B cell (primary cell): ENCODE measurements around the gene AUTS2. TPM values are rescaled to one million over a fixed set of nuclear protein-coding genes. Genes with fewer than 3 reads are reported as not detected.
A peak's percentile ranks its signal among the peaks of the same experiment; 100 is the strongest.

ENCODE experiments used
- ATAC-seq: fragments of 200-7000 bp; cut with Tn5 transposase; one replicate; pipeline ENCODE4 v1.10.0; 2021; ENCODE audit warnings: low read depth, mild to moderate bottlenecking, moderate number of reproducible peaks, moderate library complexity
- CTCF ChIA-PET: fragments of 350-600 bp; sonication (Branson Sonifier 250); formaldehyde crosslinking; loops from one replicate; lab custom pipeline; 2021; ENCODE audit warnings: antibody characterized with exemption, inconsistent platforms; lab: Charles Lee
- POLR2A ChIA-PET: fragments of 350-600 bp; sonication (Branson Sonifier 250); formaldehyde crosslinking; loops from one replicate; lab custom pipeline; 2021; ENCODE audit warnings: antibody characterized with exemption; lab: Charles Lee
- DNase-seq: peaks from one replicate; pipeline ENCODE4 v3.0.0; 2013
- H2AFZ ChIP-seq: 2 replicates; pipeline ENCODE4 v1.6.1; 2012; ENCODE audit warnings: mild to moderate bottlenecking, low read depth, low read length; ENCODE audit not compliant: insufficient read depth, poor library complexity, severe bottlenecking
- H3K27ac ChIP-seq, 2 donors: 1 replicate in 1 of 2; 2 replicates in 1 of 2; pipeline ENCODE4 v1.5.1; 2012 to 2013; ENCODE audit warnings: low read length in 2 of 2, mild to moderate bottlenecking in 2 of 2, moderate library complexity in 1 of 2
- H3K27me3 ChIP-seq, 4 experiments: fragments of 200-600 bp in 1 of 4; sonication (generic) in 1 of 4; replicated peaks in 1 of 4; 1 replicate in 2 of 4; 2 replicates in 2 of 4; pipeline versions ENCODE4 v1.6.1 to v1.7.0; 2013 to 2016; ENCODE audit warnings: low read length in 3 of 4, mild to moderate bottlenecking in 2 of 4, mixed read lengths in 1 of 4, moderate library complexity in 1 of 4; ENCODE audit not compliant: insufficient read depth in 4 of 4, control insufficient read depth in 3 of 4; ENCODE audit errors: control extremely low read depth in 1 of 4
- H3K36me3 ChIP-seq, 2 experiments: replicated peaks in 1 of 2; 1 replicate in 1 of 2; 2 replicates in 1 of 2; pipeline versions ENCODE4 v1.6.1 to v1.7.1; 2013; ENCODE audit warnings: low read length in 1 of 2; ENCODE audit not compliant: insufficient read depth in 2 of 2, control insufficient read depth in 1 of 2; ENCODE audit errors: control extremely low read depth in 1 of 2, extremely low read depth in 1 of 2
- H3K4me1 ChIP-seq, 2 donors: fragments of 200-600 bp in 1 of 2; sonication (generic) in 1 of 2; 1 replicate in 1 of 2; 2 replicates in 1 of 2; pipeline versions ENCODE4 v1.5.1 to v1.6.1; 2013 to 2017; ENCODE audit warnings: low read length in 2 of 2; ENCODE audit not compliant: control insufficient read depth in 2 of 2, insufficient read depth in 2 of 2
- H3K4me2 ChIP-seq: replicated peaks from 2 replicates; pipeline ENCODE3; 2012; ENCODE audit warnings: mild to moderate bottlenecking, low read depth, low read length; ENCODE audit not compliant: poor library complexity, severe bottlenecking
- H3K4me3 ChIP-seq, 5 experiments: fragments of 200-600 bp in 1 of 5; sonication (generic) in 1 of 5; 1 replicate in 3 of 5; 2 replicates in 2 of 5; pipeline versions ENCODE4 v1.5.1 to v1.7.0; 2011 to 2016; ENCODE audit warnings: low read length in 4 of 5, mild to moderate bottlenecking in 4 of 5, low read depth in 2 of 5, control low read depth in 1 of 5, moderate library complexity in 1 of 5; ENCODE audit not compliant: insufficient read depth in 1 of 5; ENCODE audit errors: control extremely low read depth in 1 of 5, extremely low read depth in 1 of 5
- H3K79me2 ChIP-seq: fragments of 200-600 bp; sonication (generic); one replicate; pipeline ENCODE4 v1.6.0; 2016; ENCODE audit warnings: low read length; ENCODE audit not compliant: control insufficient read depth, insufficient read depth
- H3K9ac ChIP-seq: fragments of 200-600 bp; sonication (generic); 2 replicates; pipeline ENCODE4 v1.6.1; 2017; ENCODE audit warnings: mild to moderate bottlenecking, low read length, moderate library complexity
- H3K9me3 ChIP-seq, 3 donors: one replicate each; pipeline versions ENCODE4 v1.6.1 to v1.7.1; 2013; ENCODE audit warnings: low read length in 2 of 3; ENCODE audit not compliant: control insufficient read depth in 2 of 3, insufficient read depth in 1 of 3; ENCODE audit errors: control extremely low read depth in 1 of 3
- H4K20me1 ChIP-seq: 2 replicates; pipeline ENCODE4 v1.6.0; 2012; ENCODE audit warnings: mild to moderate bottlenecking, low read length; ENCODE audit not compliant: insufficient read depth, control insufficient read depth, poor library complexity, severe bottlenecking
- H3K27ac Mint-ChIP-seq: one replicate; pipeline ENCODE4 v1.8.0; 2021; ENCODE audit warnings: mixed read lengths
- H3K27me3 Mint-ChIP-seq: one replicate; pipeline ENCODE4 v1.8.0; 2021; ENCODE audit warnings: mixed read lengths
- H3K4me1 Mint-ChIP-seq: one replicate; pipeline ENCODE4 v1.8.0; 2021; ENCODE audit warnings: mixed read lengths
- H3K4me3 Mint-ChIP-seq: one replicate; pipeline ENCODE4 v1.8.0; 2021; ENCODE audit warnings: mixed read lengths
- H3K9me3 Mint-ChIP-seq: one replicate; pipeline ENCODE4 v1.8.0; 2022; ENCODE audit warnings: mixed read lengths; ENCODE audit not compliant: insufficient read depth
- EZH2 ChIP-seq: IDR thresholded peaks from 2 replicates; pipeline ENCODE4 v1.6.1; 2012; ENCODE audit warnings: borderline replicate concordance, low read depth, mild to moderate bottlenecking, moderate library complexity, low read length; ENCODE audit not compliant: insufficient read depth, poor library complexity, severe bottlenecking
- WGBS: methylation state at CpG from one replicate; pipeline ENCODE4 v1.1.5; 2013; ENCODE audit warnings: missing lambda C conversion rate; ENCODE audit not compliant: insufficient coverage; 5-methylcytosine and 5-hydroxymethylcytosine counted together
- intact Hi-C: fragments of 100-400 bp; cut with micrococcal nuclease; formaldehyde crosslinking; loops from one replicate; pipeline ENCODE4 v1.10.0; 2022
- polyA plus RNA-seq: library from polyadenylated mRNA; depleted of rRNA; stranded (reverse); fragments of >200 nt; gene quantifications from 2 replicates; pipeline ENCODE4 v1.2.3, GENCODE V29; 2012
- total RNA-seq, 2 donors: library from RNA; stranded (reverse); fragments of 120-200 nt in 1 of 2; gene quantifications; 1 replicate in 1 of 2; 2 replicates in 1 of 2; pipeline versions ENCODE4 v1.2.3 to v1.2.4, GENCODE V29; 2013 to 2022
- TF ChIP-seq, protein P1 (sequence below): fragments of 200-600 bp; IDR thresholded peaks from one replicate; pipeline ENCODE4 v1.8.0; 2022; ENCODE audit warnings: antibody characterized with exemption, mild to moderate bottlenecking

The AUTS2 gene
- total and polyA plus RNA-seq, 2 donors (not counting 1 experiment from before 2014, with no cell fraction given), result 22.3 to 35.0 TPM

DNA sequence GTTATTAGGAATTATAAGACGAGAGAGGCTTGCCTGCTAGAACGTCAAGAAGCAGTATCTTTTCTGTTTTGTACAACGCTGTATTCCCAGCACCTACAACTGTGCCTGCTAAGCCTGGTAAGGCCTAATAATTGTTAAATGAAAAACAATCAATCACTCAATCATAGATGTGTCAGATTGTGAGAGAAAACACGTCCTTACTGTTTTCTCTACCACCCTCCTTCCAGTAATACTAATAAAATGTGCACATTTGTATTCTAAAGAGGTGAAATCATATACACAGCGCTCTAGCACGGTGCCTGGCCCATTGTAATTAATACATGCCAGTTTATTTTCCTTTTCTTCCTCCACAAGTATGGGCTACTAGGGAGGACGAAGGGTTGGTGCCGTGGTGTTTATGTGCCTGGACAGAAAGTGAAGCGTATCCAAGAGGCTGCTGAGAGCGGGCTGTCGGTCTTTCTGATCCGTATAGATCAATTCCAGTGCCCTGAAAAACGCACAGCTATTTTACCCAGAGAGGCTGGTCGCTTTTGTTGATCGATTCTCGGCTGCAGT, 1.5 kb upstream of the AUTS2 start:
- peak overlapping the region; percentile 78 for H3K9ac ChIP-seq
- H2AFZ ChIP-seq, result peak overlapping the region; percentile 89
- peaks cover 0 to 2% (median 0%) of the 10 kb centered on the region in 3 donors for H3K9me3 ChIP-seq
- H3K36me3 ChIP-seq, result no peaks in the 10 kb centered on the region
- peak overlapping the region; percentile 99 for H3K4me2 ChIP-seq
- peaks cover 0 to 3% (median 0%) of the 10 kb centered on the region in 4 experiments for H3K27me3 ChIP-seq
- H3K27ac ChIP-seq, result peak overlapping the region; percentile 49 to 59
- Mint-ChIP-seq H3K4me1 (peaks cover 22% of the 10 kb centered on the region), H3K9me3 (no peaks in the 10 kb centered on the region), H3K27me3 (no peaks in the 10 kb centered on the region), H3K4me3 (peak overlapping the region; percentile 87), H3K27ac (peak overlapping the region; percentile 83)
- H3K4me3 ChIP-seq, result peak overlapping the region in 4 of 5 experiments; percentile 65 to 82 (median 74)
- WGBS, result 10% methylated on average over 5 of the region's 16 CpGs
- H3K4me1 ChIP-seq, result peaks cover 12 to 29% of the 10 kb centered on the region in 2 donors
- ChIA-PET CTCF (interaction anchor here (0.6 to 1.2 kb wide), 2 partner anchors 9 to 39 kb away, joined by 3 read pairs; no protein-coding TSS in a partner anchor), POLR2A (no interaction called here)
- TF ChIP-seq, protein P1, sequence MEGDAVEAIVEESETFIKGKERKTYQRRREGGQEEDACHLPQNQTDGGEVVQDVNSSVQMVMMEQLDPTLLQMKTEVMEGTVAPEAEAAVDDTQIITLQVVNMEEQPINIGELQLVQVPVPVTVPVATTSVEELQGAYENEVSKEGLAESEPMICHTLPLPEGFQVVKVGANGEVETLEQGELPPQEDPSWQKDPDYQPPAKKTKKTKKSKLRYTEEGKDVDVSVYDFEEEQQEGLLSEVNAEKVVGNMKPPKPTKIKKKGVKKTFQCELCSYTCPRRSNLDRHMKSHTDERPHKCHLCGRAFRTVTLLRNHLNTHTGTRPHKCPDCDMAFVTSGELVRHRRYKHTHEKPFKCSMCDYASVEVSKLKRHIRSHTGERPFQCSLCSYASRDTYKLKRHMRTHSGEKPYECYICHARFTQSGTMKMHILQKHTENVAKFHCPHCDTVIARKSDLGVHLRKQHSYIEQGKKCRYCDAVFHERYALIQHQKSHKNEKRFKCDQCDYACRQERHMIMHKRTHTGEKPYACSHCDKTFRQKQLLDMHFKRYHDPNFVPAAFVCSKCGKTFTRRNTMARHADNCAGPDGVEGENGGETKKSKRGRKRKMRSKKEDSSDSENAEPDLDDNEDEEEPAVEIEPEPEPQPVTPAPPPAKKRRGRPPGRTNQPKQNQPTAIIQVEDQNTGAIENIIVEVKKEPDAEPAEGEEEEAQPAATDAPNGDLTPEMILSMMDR, result no peak
- no peak for TF ChIP-seq EZH2
- intact Hi-C loops, result loop anchor here (5.0 to 10.0 kb wide), 3 partner anchors 104 to 1098 kb away; no protein-coding TSS in a partner anchor
- ATAC-seq (no peak), DNase-seq (no peak)
- no peaks in the 10 kb centered on the region for H3K79me2 ChIP-seq
- H4K20me1 ChIP-seq, result no peaks in the 10 kb centered on the region
